ENCODE results near the gene MRPL22. TPM values are rescaled to one million over a fixed set of nuclear protein-coding genes. Genes with fewer than 3 reads are reported as not detected.

The MRPL22 gene
- total and polyA plus RNA-seq, 2 donors (not counting 3 experiments of a cell fraction or from before 2014, with no cell fraction given) = 66.9 to 112 TPM

- Histone ChIP-seq H4K20me1 (replicated peaks; ENCODE audit: control insufficient read depth, extremely low read depth, insufficient read depth, low read length) (no peaks in the 10 kb centered on the region), H3K4me3 (replicated peaks in 1 of 3; ENCODE audit: insufficient read depth in 1 of 3, low read depth in 1 of 3, low read length in 3 of 3) (no peak overlapping the region), H3K4me2 (ENCODE audit: insufficient read depth, low read length) (no peak overlapping the region), H3K9me3 (replicated peaks; ENCODE audit: control insufficient read depth, insufficient read depth, low read length) (no peaks in the 10 kb centered on the region), H3K79me2 (ENCODE audit: control insufficient read depth, insufficient read depth, low read length) (no peaks in the 10 kb centered on the region), H3K27ac (ENCODE audit: insufficient read depth, low read depth, low read length) (no peak overlapping the region), H2AFZ (ENCODE audit: low read depth, low read length) (no peak overlapping the region), H3K9me1 (replicated peaks; ENCODE audit: control insufficient read depth, extremely low read depth, insufficient read depth, low read length) (no peaks in the 10 kb centered on the region), H3K4me1 (ENCODE audit: control insufficient read depth, extremely low read depth, insufficient read depth, low read length) (no peaks in the 10 kb centered on the region), H3K36me3 (ENCODE audit: control insufficient read depth in 2 of 2, extremely low read depth in 1 of 2, insufficient read depth in 2 of 2, low read length in 2 of 2) (peaks cover 24 to 25% of the 10 kb centered on the region in 2 experiments), H3K9ac (replicated peaks; ENCODE audit: extremely low read depth, insufficient read depth, low read length) (no peak overlapping the region), H3K27me3 (ENCODE audit: control insufficient read depth in 2 of 2, insufficient read depth in 2 of 2, low read length in 2 of 2) (no peaks in the 10 kb centered on the region)
- FAIRE-seq (no peak), DNase-seq (ENCODE audit: low read depth, low spot score) (no peak)
- CTCF ChIA-PET = interaction anchor here (0.9 to 1.3 kb wide), 3 partner anchors 10 to 18 kb away, joined by 3 to 4 read pairs (median 4); no protein-coding TSS in a partner anchor
- POLR2A ChIA-PET = no interaction called here
- dilution Hi-C loops (cut with MboI; ENCODE audit: extremely low pct_ligation_motif_present, low sequenced_read_pairs) = no loop called here
- BruUV-seq (replicated peaks) = no TSS peak
- TF ChIP-seq POLR2A (IDR thresholded peaks at IDR 0.05; ENCODE audit: low read depth, low read length) (no peak), JUN (IDR thresholded peaks at IDR 0.05; ENCODE audit: borderline replicate concordance, insufficient read depth, insufficient read length, low read depth) (no peak), POLR2AphosphoS5 (IDR thresholded peaks at IDR 0.05; ENCODE audit: insufficient read depth, low read depth, low read length) (no peak)
- intact Hi-C loops (cut with micrococcal nuclease) = no loop called here
Observed at GRCh38 chr5:154900066-154900465, 40.8 kb upstream of the MRPL22 start.

GRCh38 chr5:154901276-154901675 is 39.6 kb upstream of the MRPL22 start:
- Histone ChIP-seq H4K20me1 (replicated peaks; ENCODE audit: control insufficient read depth, extremely low read depth, insufficient read depth, low read length) (no peaks in the 10 kb centered on the region), H3K79me2 (ENCODE audit: control insufficient read depth, insufficient read depth, low read length) (no peaks in the 10 kb centered on the region), H3K9me3 (replicated peaks; ENCODE audit: control insufficient read depth, insufficient read depth, low read length) (no peaks in the 10 kb centered on the region), H3K4me2 (ENCODE audit: insufficient read depth, low read length) (no peak overlapping the region), H3K9ac (replicated peaks; ENCODE audit: extremely low read depth, insufficient read depth, low read length) (no peak overlapping the region), H3K4me1 (ENCODE audit: control insufficient read depth, extremely low read depth, insufficient read depth, low read length) (no peaks in the 10 kb centered on the region), H3K27me3 (ENCODE audit: control insufficient read depth in 2 of 2, insufficient read depth in 2 of 2, low read length in 2 of 2) (no peaks in the 10 kb centered on the region), H2AFZ (ENCODE audit: low read depth, low read length) (no peak overlapping the region), H3K36me3 (ENCODE audit: control insufficient read depth in 2 of 2, extremely low read depth in 1 of 2, insufficient read depth in 2 of 2, low read length in 2 of 2) (peaks cover 18 to 23% of the 10 kb centered on the region in 2 experiments), H3K9me1 (replicated peaks; ENCODE audit: control insufficient read depth, extremely low read depth, insufficient read depth, low read length) (no peaks in the 10 kb centered on the region), H3K27ac (ENCODE audit: insufficient read depth, low read depth, low read length) (no peak overlapping the region), H3K4me3 (replicated peaks in 1 of 3; ENCODE audit: insufficient read depth in 1 of 3, low read depth in 1 of 3, low read length in 3 of 3) (no peak overlapping the region)
- CTCF ChIA-PET = interaction anchor here (1.2 kb wide), 1 partner anchor 21 kb away, joined by 3 read pairs; no protein-coding TSS in a partner anchor
- POLR2A ChIA-PET = no interaction called here
- dilution Hi-C loops (cut with MboI; ENCODE audit: extremely low pct_ligation_motif_present, low sequenced_read_pairs) = no loop called here
- intact Hi-C loops (cut with micrococcal nuclease) = no loop called here
- peak; percentile 26 for DNase-seq (ENCODE audit: low read depth, low spot score)
- no TSS peak for BruUV-seq (replicated peaks)
- FAIRE-seq = peak; percentile 15
- no peak for TF ChIP-seq MAX (IDR thresholded peaks at IDR 0.05; ENCODE audit: insufficient read depth, insufficient read length)
- no peak for TF ChIP-seq GATA2 (IDR thresholded peaks at IDR 0.05; ENCODE audit: insufficient read depth, insufficient read length, low read depth, low read length)
- no peak for TF ChIP-seq JUN (IDR thresholded peaks at IDR 0.05; ENCODE audit: borderline replicate concordance, insufficient read depth, insufficient read length, low read depth)
- no peak for TF ChIP-seq POLR2A (IDR thresholded peaks at IDR 0.05; ENCODE audit: low read depth, low read length)
- no peak for TF ChIP-seq POLR2AphosphoS5 (IDR thresholded peaks at IDR 0.05; ENCODE audit: insufficient read depth, low read depth, low read length)
- TF ChIP-seq MYC (IDR thresholded peaks at IDR 0.05; ENCODE audit: low read depth, low read length) = no peak

All from endothelial cell of umbilical vein (primary cell).